HL-60/S4 (cell line): ENCODE measurements around the gene KRT71.

Experiments used
- in situ Hi-C: fragments of 300-500 bp; cut with MboI; formaldehyde crosslinking; loops from 2 replicates; pipeline ENCODE4 v1.14.3; 2022; ENCODE audit warnings: low sequenced_read_pairs

KRT71 gene

DNA sequence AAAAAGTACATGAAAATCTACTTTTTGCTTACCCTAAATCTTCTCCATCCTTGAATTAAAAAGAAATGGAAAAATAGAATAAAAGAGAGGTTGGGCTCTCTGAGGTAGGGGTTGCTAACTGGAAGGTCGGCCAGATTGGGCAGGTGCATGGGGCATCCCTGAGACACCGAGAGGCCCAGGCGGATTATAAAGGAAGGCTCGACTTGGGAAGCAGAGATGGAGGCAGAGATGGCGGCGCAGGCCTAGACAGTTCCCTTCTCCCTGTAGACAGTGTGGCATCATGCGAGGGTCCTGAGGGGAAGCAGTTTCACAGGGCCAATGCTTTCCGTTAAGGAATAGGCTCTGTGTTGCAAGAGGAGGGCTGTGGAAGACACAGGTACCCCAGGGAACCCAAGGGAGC, 24.4 kb upstream of the KRT71 start:
- in situ Hi-C loops = no loop called here

DNA sequence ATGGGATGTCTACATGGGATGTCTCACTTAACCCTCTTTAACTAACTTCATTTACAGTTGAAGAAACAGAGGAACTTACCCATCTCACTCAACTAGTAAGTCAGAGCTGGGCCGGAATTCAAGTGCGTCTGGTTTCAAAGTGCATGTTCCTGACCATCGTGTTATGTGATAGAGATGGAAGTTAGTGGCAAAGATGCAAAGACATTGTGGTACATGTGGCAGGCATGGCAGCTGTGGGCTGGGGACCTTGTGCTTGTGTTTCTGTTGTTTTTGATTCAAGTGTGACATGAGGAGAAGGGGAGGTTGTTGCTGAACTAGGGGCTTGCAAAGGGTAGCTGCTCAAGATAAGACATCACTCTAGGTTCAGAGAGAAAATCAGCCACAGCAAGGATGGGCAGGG, 23.0 kb upstream of the KRT71 start:
- in situ Hi-C loops = no loop called here

DNA sequence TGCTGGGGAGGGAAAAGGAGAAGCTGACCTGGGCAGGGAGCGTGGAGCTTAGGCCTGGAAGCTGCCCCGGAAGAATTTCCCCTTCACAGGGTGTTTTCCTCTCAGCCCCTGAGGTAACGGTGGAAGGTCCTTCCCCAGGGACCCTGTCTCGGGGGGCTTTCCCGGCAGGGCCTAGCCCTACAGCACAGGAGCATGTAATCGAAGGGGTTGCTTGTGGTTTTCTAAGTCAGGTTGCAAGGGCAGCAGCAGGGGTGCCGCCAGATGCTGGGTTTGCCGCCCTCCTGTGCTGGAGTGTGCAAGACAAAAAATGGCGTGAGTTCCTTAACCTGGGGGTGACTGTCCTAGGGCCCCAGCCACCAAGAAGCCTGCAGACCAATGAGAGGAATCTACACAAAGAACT, 22.3 kb upstream of the KRT71 start:
- in situ Hi-C loops = no loop called here

DNA sequence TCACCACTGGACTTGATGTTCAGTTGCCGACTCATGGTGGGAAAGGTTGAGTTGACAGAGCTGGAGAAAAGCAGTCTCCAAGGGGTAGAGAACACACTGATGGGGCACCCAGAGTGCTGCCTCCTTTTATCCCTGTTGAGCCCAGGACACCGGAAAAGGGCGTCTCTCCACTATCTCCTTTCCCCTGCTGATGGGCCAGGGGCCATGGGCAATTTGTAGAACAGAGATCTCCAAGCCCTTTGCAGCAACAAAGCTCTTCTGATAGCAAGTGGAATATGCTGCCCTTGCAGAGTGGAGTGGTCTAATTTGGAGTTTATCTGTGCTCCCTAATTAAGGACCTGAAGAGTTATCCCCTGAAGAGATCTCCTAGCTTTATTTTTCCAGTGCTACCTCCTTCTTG, 20.8 kb upstream of the KRT71 start, which contains the start of gene KRT74:
TSS of gene KRT74 (minus strand) at position 101 of the 400 bp plus-strand sequence. CDS start at position 35, 66 bp downstream.
- in situ Hi-C loops = no loop called here

DNA sequence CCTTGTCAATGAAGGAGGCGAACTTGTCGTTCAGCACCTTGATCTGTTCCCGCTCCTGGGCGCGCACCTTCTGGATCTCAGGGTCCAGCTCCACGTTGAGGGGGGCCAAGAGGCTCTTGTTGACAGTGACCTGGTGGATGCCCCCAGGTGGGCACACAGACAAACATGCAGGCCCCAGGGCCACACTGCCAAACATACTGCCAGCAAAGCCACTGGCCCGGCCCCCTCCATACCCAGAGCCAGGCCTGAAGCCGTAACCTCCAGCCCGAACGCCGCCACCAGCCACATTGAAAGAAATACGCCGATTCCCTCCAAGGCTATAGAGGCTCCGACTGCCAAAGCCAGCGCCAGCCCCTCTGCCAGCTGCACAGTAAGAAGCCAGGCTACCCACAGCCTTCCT, 20.4 kb upstream of the KRT71 start:
- in situ Hi-C loops = no loop called here

DNA sequence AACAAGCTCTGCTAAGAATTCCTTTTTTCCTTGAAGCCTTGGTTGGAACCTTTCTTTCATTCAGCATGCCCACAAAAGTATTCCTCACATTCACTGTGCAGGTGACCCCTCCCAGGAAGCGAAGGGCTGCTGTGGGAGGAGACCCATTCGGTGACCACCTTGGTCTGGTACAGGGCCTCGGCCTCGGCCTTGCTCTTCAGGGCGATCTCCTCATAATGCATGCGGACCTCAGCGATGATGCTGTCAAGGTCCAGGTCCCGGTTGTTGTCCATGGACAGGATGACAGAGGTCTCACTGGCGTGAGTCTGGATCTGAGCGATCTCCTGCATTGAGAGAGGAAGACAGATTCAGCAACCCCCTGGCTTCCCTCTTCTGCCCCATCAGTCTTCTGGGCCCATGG, 17.6 kb upstream of the KRT71 start:
- in situ Hi-C loops = no loop called here

DNA sequence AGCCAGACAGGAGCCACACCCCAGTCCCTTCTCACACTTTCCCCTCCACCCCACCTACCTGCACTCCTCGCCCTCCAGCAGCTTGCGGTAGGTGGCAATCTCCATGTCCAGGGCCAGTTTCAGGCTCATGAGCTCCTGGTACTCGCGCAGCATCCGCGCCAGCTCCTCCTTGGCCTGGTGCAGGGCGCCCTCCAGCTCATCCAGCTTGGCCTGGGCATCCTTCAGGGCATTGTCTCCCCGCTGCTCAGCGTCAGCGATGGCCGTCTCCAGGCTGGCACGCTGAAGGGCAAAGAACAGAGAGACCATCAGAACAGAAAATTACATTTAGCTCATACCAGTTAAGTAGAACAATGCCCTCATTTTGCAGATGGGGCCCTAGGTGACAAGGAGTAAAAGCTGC, 15.2 kb upstream of the KRT71 start:
- in situ Hi-C loops = no loop called here

DNA sequence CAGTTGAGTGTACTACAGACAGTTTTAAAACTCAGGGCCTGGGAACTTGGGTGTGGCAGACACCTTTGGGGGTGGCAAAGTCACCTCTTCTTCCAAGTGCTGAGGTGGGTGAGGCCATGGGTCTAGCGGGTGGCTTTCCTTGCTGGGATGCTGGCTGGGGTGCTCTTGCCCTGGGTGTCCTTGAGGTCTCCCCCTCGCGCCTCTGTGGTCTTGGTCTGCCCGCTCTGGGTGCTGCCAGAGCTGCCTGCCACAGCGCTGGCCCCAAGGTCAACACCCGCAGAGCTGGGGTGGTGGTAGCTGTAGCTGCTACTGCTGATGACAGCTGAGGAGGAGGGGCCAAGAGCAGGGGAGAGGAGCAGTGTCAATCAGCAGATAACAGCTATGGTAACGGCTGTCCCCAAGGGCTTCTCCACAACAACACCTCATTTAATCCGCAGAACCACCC, 13.9 kb upstream of the KRT71 start:
- in situ Hi-C loops = no loop called here

DNA sequence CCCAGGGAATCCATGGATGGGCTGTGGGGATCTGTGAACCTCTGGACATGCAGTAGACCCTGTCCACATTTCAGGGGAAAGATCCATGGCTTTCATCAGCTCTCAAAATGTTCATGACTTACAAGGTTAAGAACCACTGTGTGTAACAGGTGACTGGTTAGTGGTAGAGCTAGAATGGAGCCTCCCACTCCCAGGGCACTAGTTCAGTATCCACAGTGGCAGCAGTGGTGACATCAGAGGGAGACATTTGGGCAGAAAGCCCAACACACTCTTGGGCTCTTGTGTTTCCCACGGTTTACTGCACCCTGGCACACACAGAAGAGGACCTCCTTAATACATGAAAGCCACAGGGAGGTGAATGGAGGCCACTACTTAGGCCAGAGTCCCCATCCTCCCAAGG, 11.6 kb upstream of the KRT71 start:
- in situ Hi-C loops = no loop called here

DNA sequence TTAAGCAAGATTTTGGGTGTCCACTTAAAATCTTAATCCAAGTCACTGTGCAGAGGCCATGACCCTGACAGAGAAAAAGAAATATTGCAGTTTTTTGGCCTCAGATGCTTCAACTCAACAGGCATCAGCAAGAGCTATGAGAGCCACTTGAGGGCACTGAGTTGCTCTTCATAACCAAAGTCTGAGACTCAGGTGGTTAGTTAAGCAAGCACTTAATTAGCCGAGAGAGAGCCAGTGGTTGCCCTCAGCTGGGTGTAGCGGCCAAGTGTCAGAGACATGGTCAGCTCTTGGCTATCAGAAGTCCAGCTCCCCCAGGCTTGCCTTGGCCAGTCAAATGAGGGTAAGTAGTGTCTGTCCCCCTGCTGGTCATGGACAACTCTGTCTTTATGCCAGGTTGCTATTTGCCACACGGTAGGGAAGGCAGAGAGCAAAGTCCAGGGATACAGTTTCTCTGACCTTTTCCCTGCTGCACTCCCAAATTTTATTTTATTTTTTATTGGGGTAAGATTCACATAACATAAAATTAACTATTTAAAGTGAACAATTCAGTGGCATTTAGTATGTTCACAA, 9.0 kb upstream of the KRT71 start:
- in situ Hi-C loops = no loop called here

DNA sequence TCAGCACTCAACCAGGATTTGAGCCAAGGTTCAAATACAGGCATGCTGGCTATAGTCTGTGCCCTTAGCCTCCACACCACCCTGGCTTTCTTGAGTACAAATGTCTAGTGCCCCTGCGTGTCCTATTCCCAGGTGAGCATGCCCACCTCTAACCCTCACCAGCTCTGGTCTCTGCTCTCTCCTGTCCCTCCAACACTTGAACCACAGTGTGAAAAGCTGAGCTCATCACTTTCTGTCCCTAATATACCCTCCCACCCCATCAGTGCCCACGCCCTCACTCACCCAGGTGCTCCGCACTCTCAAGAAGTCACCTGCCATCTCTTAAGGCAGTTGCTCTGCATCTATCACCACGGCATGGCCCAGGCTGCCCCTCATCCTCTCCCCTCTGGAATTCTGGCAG, 7.0 kb upstream of the KRT71 start:
- in situ Hi-C loops = no loop called here

DNA sequence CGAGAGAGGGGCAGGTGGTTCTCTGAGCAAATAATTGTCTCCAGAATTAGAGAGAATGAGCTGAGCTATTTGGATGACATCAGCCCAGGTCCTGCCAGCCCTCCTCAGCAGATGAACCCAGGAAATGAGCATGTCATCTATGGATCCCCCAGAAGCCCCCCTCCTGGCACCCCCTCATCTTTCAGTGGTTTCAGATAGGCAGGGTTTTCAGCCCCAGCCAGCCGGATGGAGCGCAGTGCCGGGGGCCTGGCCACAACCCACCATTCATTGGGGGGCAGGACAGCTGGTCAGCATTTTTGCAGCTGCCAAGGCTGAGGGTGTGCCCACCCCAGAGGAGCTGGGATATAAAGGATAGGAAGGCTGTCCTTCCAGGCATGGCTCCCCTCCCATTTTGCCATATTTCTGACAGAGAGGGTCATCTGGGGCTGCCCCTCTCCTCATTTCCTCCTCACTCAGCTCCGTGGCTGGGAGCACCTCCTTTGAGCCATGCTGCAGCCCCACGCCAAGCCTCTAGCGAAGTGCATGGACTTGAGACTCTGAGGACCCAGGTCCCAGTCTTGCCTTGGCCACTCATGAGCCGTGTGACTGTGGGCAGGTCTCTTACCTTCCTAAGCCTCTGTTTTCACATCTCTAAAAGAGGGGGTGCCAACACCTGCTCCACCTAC, 6.0 kb upstream of the KRT71 start:
- in situ Hi-C loops = no loop called here

DNA sequence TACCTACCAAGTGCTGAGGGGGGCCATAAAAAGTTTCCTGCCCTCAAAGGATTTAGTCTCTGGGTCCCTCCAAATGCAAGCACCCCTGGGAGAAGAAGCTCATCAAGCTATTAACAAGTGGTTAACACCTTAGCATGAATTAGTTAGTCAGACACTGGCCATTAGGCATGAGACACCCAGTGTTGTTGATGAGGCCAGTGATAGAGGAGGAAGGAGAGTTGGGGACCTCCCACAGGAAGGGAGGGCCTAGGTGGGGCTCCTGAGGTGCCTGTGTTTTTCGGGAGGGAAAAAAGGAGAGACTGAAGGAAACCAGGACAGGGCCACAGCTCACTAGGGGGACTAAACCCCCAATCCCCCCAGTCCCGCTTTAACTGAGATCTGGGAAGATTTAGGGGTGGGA, 4.5 kb upstream of the KRT71 start:
- in situ Hi-C loops = no loop called here

DNA sequence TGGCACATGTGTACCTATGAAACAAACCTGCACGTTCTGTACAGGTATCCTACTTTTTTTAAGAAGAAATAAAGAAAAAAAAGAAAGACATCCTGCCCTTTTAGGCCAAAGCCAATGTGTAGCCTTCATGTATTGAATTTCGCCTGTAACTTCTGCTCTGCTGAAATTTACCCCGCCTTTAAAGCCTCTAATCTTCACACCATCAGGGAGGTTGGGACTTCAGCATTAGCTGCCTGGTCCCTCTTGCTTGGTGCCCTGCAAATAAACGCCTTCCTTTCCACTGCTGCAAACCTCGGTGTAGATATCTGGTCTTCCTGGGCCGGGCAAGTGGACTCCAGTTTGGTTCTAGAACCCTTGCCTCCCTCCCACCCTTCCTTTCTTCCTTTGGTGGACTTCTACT, 2.6 kb upstream of the KRT71 start:
- in situ Hi-C loops = no loop called here

DNA sequence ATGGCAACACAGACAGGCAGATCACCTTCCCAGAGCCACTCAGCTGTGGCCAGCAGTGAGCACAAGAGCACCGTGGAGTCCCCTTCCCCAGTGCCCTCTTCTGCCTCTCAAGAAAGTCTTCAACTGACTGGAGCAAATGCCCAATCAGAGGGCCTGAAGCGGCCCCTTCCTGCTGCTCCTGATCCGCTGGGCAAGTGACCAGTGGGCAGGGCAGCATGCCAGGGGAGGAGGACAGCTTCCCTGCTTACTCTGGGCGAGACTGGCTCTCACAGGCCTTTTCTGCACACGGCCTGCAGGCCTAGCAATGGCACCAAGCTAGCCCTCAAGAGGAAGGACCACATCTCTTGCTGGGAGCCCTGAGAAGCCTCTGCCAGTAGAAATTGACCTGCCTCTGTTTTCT, 890 bp downstream of the KRT71 start:
- in situ Hi-C loops = no loop called here

DNA sequence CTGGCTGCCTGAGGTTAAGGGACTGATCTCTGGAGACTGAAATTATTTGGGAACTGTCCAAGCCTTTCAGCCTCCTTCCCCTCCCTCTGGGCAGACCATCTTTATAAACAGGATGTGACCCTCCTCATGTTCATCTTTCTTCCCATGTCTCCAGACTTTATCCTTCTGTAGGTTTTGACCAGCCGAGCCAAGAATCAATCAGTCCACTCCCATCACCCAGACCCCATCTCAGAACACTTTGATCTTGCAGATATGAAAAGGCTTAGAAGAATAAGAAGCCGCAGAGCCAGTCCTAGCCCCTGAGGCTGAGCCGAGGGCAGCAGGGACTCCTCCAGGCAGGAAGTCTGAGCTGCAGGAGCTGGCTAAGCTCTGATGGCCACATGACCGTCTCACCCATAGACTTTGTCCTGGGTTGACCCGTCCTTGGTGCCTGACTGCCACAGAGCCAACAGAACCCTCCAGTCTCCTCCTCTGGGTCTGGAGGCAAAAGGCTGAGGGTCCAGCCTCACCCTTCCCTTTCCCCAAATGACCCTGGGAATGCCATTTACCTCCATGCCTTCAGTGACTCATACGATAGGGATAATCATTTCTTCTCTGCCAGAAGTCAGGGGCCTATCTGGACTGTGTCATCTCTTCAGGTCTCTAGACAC, 1.6 kb downstream of the KRT71 start:
- in situ Hi-C loops = no loop called here

DNA sequence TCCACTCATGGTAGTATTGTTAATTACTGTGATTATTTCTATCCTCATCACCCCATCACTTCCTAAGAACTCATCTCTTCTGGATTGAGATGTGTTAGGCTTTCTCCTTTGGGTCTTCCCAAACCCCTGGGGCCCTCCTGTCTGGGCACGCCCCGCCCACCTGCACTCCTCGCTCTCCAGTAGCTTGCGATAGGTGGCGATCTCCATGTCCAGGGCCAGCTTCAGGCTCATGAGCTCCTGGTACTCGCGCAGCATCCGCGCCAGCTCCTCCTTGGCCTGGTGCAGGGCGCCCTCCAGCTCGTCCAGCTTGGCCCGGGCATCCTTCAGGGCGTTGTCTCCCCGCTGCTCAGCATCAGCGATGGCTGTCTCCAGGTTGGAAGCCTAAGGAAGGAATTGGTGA, 6.8 kb downstream of the KRT71 start:
- in situ Hi-C loops = loop anchor here (25.0 kb wide), 1 partner anchor 409 kb away; no protein-coding TSS in a partner anchor

DNA sequence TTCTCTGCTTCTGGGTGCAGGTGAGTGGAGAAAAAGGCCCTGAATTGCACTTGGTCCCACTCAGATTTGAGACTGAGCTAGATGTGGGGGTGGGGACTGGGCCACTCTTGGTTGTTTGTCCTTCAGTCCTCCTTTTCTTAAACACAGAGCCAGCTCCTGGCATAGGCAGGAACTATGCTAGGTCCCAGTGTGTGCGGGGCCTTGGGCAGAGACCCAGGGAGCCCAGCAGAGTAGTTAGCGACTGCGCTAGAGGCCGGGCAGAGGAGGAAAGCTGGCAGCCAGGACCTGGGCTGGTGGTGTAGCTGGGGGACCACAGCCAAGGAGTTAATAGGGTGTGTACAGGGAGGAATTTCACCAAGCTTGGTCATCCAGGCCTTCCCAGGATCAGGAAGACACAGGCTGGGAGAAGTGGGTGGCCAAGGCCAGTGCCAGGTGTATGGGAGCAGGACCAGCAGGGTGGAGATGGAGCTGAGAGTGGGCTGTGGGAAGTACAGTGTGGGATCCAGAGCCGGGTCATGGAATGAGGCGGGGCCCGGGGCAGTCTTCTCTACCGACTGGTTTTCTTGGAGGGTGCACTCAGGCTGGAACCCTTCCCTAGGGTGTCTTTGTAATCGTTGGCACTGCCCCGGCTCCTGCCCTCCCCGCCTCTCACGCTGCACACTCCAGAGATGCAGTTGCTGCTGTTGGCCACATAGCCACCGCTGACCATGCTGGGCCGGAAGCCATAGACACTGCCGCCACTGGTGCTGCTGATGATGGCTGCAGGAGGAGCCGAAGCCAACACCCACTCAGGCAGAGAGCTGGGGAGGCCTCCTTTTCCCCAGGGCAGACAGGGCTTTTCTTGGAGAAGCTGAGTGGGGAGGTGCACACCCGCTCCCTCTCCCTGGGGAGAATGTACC, 8.7 kb downstream of the KRT71 start:
- in situ Hi-C loops = loop anchor here (25.0 kb wide), 1 partner anchor 407 kb away; no protein-coding TSS in a partner anchor

DNA sequence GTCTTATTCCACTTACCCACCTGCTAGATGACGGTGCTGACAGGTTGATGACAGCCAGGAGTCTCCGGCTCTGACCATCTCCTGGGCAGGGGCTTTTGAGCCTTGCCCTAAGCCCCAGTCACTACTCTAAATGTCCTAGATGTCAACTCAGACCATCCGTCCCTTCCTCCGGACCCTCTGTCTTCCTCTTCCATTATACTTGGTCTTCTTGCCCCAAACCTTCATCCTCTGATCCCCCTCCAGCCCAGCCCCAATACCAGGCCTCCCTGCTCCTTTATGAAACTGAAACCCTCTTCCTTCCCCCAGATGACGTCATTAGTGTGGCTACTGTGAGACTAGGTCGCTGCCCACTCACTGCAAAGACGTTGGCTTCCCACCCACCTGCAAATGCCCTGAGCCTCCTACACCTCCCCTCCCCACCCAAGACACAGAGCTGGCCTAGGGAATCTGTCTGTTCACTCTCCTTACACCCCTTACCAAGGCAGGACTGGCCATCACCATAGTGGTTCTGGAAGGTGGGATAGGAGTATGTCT, 10.1 kb downstream of the KRT71 start:
- in situ Hi-C loops = loop anchor here (25.0 kb wide), 1 partner anchor 406 kb away; no protein-coding TSS in a partner anchor

DNA sequence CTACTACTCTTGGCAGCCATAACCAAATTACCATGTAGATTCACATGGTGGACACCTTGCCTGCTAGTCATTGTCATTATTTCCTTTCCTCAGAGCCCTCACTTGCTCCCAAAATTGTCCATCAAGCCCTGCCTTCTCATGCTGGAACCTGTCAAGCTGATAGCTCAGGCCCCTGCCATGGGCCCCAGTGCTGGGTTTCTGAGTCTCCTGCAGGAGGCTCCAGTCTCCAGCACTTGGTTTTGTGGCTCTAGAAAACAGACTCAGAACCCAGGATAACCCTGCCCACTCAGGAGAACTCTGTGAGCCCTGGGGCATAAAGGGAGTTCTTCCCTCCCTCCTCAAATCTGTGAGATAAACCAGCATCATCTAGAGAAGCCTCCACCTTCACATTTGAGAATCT, 10.8 kb downstream of the KRT71 start:
- in situ Hi-C loops = loop anchor here (25.0 kb wide), 1 partner anchor 405 kb away; no protein-coding TSS in a partner anchor

DNA sequence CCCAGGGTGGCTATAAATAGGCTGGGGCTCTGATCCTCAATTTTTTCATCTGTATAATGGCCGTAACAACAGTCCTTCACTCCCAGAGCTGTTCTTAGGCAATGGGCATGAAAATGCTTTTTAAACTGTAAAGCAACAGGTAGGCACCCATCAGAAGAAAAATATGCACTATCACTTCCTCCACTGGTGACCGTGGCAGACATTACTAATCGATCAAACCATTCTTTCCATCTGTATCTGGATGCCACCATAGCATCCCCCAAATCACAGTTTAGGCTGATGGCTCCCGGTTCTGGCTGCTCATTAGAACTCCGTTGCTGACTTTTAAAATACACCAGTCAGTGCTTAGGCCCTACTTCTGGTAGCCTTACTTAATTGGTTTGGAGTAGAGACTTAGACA, 11.2 kb downstream of the KRT71 start:
- in situ Hi-C loops = loop anchor here (25.0 kb wide), 1 partner anchor 404 kb away; no protein-coding TSS in a partner anchor
